ENCODE measurements around the gene ACTL6A. TPM values are rescaled to one million over a fixed set of nuclear protein-coding genes. Genes with fewer than 3 reads are reported as not detected.

Gene ACTL6A
- total RNA-seq, 2 donors from 2014 or later, result 59.9 to 67.4 TPM

GRCh38 chr3:179603321-179603720, 40.6 kb downstream of the ACTL6A start:
- H3K4me3 Mint-ChIP-seq, result peak overlapping the region; percentile 94
- H3K4me3 ChIP-seq (ENCODE audit: low read length), result peak overlapping the region; percentile 89
- 89 to 93% methylated on average over 3 to 4 of the region's 4 CpGs for WGBS, 2 experiments (ENCODE audit: insufficient coverage in 1 of 2, insufficient read length in 1 of 2)
- peak overlapping the region; percentile 96 for H3K9ac ChIP-seq (ENCODE audit: extremely low read depth, low read length, poor library complexity, severe bottlenecking)
- DNase-seq, result no peak
- no peaks in the 10 kb centered on the region for H3K27me3 Mint-ChIP-seq (ENCODE audit: insufficient read depth)
- H3K4me1 ChIP-seq (ENCODE audit: control insufficient read depth, insufficient read depth, low read length), result peaks cover 2% of the 10 kb centered on the region
- peaks cover 16% of the 10 kb centered on the region for H3K4me1 Mint-ChIP-seq
- H3K9me3 Mint-ChIP-seq, result no peaks in the 10 kb centered on the region
- peaks cover 40% of the 10 kb centered on the region for H3K36me3 ChIP-seq (ENCODE audit: control insufficient read depth, insufficient read depth, low read length)
- TF ChIP-seq CTCF (conservative IDR thresholded peaks at IDR 0.05), result no peak
- no peaks in the 10 kb centered on the region for H3K9me3 ChIP-seq (ENCODE audit: control insufficient read depth, low read length)
- no peaks in the 10 kb centered on the region for H3K27me3 ChIP-seq (ENCODE audit: control insufficient read depth, insufficient read depth, low read length, poor library complexity, severe bottlenecking)
- peaks cover 33% of the 10 kb centered on the region for H3K36me3 Mint-ChIP-seq (ENCODE audit: low read depth)
- H3K27ac Mint-ChIP-seq, result no peak overlapping the region
- H3K27ac ChIP-seq (ENCODE audit: low read depth, low read length), result no peak overlapping the region

- H3K4me1 Mint-ChIP-seq, result peaks cover 16% of the 10 kb centered on the region
- H3K4me3 ChIP-seq (ENCODE audit: low read length), result peak overlapping the region; percentile 89
- H3K36me3 ChIP-seq (ENCODE audit: control insufficient read depth, insufficient read depth, low read length), result peaks cover 35% of the 10 kb centered on the region
- H3K27me3 Mint-ChIP-seq (ENCODE audit: insufficient read depth), result no peaks in the 10 kb centered on the region
- H3K9ac ChIP-seq (ENCODE audit: extremely low read depth, low read length, poor library complexity, severe bottlenecking), result peak overlapping the region; percentile 96
- no peaks in the 10 kb centered on the region for H3K27me3 ChIP-seq (ENCODE audit: control insufficient read depth, insufficient read depth, low read length, poor library complexity, severe bottlenecking)
- 15% methylated on average over 2 of the region's 3 CpGs; no CpG with 5 or more reads in 1 of the 2 experiments for WGBS, 2 experiments (ENCODE audit: insufficient coverage in 1 of 2, insufficient read length in 1 of 2)
- no peak for DNase-seq
- no peaks in the 10 kb centered on the region for H3K9me3 Mint-ChIP-seq
- peak overlapping the region; percentile 100 for H3K27ac Mint-ChIP-seq
- H3K36me3 Mint-ChIP-seq (ENCODE audit: low read depth), result peaks cover 29% of the 10 kb centered on the region
- TF ChIP-seq CTCF (conservative IDR thresholded peaks at IDR 0.05), result no peak
- peak overlapping the region; percentile 90 for H3K27ac ChIP-seq (ENCODE audit: low read depth, low read length)
- H3K9me3 ChIP-seq (ENCODE audit: control insufficient read depth, low read length), result no peaks in the 10 kb centered on the region
- H3K4me3 Mint-ChIP-seq, result peak overlapping the region; percentile 94
- H3K4me1 ChIP-seq (ENCODE audit: control insufficient read depth, insufficient read depth, low read length), result peaks cover 4% of the 10 kb centered on the region
Observed at GRCh38 chr3:179603831-179604230, 41.1 kb downstream of the ACTL6A start.

- Histone ChIP-seq H3K36me3 (ENCODE audit: control insufficient read depth, insufficient read depth, low read length) (peaks cover 30% of the 10 kb centered on the region), H3K27ac (ENCODE audit: low read depth, low read length) (peak within 1 kb of the TSS; percentile 90), H3K4me1 (ENCODE audit: control insufficient read depth, insufficient read depth, low read length) (peaks cover 7% of the 10 kb centered on the region), H3K9ac (ENCODE audit: extremely low read depth, low read length, poor library complexity, severe bottlenecking) (peak within 1 kb of the TSS; percentile 96), H3K27me3 (ENCODE audit: control insufficient read depth, insufficient read depth, low read length, poor library complexity, severe bottlenecking) (no peaks in the 10 kb centered on the region), H3K4me3 (ENCODE audit: low read length) (peak within 1 kb of the TSS; percentile 89), H3K9me3 (ENCODE audit: control insufficient read depth, low read length) (no peaks in the 10 kb centered on the region)
- peak; percentile 95 for DNase-seq
- H3K4me1 Mint-ChIP-seq, result peaks cover 22% of the 10 kb centered on the region
- WGBS, 2 experiments (ENCODE audit: insufficient coverage in 1 of 2, insufficient read length in 1 of 2), result 0% methylated on average over 26 to 45 of the region's 45 CpGs
- H3K4me3 Mint-ChIP-seq, result peak within 1 kb of the TSS; percentile 94
- no peaks in the 10 kb centered on the region for H3K27me3 Mint-ChIP-seq (ENCODE audit: insufficient read depth)
- H3K9me3 Mint-ChIP-seq, result no peaks in the 10 kb centered on the region
- H3K27ac Mint-ChIP-seq, result peak within 1 kb of the TSS; percentile 100
- H3K36me3 Mint-ChIP-seq (ENCODE audit: low read depth), result peaks cover 24% of the 10 kb centered on the region
- TF ChIP-seq CTCF (conservative IDR thresholded peaks at IDR 0.05), result no peak
Observed at GRCh38 chr3:179604321-179605078, 41.8 kb downstream of the ACTL6A start, which contains the start of the genes MRPL47 and NDUFB5. MRPL47 (minus strand) TSS chr3:179604638; CDS start chr3:179604624, 14 bp downstream. NDUFB5 (plus strand) TSS chr3:179604794; CDS start chr3:179604816, 22 bp downstream.

Data from endodermal cell (in vitro differentiated cells).